ENCODE measurements around the gene NRP2. TPM values are rescaled to one million over a fixed set of nuclear protein-coding genes. Genes with fewer than 3 reads are reported as not detected.

Gene NRP2
- total RNA-seq, 1 donor from 2014 or later: 498 TPM

DNA sequence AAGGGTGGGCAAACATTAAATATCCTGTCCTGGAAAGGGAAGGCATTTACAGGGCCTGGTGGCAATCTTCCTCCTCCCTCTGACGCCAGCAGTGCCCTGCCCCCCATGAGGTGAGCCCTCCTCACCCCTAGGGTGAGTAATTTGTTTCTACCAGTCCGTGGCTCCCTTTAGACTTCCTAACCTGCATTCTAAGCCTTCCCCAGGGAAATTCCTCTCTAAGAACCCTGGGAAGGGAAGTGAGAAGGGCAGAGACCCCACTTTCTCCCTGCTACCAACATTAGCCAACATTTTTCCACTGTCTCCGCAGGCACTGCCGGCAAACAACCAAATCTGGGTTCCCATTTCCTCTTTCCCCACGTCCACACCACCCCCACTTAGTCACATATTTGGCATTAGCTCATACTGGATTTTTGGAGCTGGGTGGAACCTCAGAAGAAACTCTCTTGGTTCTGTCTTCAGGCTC is 69.3 kb downstream of the NRP2 start:
- DNase-seq (ENCODE audit: extremely low read depth, low read depth, low spot score): no peak

DNA sequence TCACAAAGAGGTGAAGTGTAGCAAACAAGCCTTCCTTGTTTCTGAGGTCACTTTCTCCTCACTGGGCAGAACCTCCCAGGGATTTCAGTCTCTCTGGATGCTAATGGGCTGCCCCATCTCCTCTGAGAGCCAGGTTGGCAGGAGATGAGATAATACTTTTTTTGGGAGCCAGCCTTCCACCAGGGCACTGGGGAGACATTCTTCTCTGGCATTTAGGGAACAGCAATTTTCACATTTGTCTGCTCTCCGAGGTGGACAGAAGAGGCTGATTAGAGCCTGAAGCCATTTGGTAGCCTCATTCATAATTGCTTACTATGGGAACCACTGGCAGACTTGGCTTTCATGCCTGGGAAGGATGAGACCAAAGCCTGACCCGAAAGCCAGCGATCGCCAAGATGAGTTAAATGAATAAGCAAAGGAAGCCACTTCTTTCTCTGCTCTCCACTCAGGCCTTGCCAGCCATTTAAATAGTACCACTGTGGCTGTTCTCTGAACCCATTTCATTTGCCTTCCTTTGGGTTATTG is 70.1 kb downstream of the NRP2 start:
- no peak for DNase-seq (ENCODE audit: extremely low read depth, low read depth, low spot score)

DNA sequence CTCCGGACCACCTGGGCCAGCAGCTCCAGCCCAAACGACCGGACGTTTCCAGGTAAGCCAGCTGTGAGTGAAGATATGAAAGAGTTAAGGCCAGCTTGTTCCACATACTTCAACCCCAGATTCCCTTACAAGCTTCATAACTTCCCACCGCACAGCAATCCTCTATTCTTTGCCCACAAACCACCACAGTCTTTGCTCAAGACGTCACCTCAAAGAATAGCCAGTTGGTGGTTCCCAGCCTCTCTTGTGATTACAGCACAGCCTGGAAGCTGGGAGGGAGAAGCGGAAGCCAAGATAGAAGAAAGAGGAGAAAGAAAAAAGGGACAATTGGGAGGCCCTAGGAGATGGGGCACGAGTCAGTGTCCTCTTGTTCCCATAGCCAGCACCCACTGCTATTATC is 70.6 kb downstream of the NRP2 start:
- DNase-seq (ENCODE audit: extremely low read depth, low read depth, low spot score): no peak

DNA sequence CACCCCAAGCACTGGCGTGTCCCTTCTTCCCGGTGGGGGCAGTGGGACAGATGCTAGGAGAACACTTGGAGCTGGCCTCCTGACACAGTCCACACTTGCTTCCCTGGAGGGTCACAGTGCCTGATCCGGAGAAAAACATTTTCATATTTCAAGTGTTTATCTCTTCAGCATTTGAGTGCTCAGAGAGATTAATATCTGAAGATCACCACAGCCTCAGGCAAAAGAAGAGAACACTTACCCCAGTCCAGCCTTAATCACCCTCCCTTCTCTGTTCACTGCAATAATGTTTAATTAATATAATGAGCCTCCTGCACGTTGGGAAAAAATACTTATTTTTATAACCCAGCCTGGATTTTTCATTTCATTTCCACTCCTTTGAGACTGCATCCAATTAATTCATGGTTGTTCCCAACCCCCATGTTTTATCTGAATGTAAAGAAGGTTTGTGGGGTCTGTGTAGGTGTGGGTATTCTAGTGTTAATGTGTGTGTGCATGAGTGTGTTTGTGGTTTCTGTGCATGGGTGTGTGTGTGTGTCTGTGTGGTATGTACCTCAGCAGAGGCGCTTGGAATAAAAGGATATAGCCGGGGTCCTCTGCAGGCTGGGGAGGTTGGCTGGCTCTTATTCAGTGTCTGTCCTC is 72.1 kb downstream of the NRP2 start:
- DNase-seq (ENCODE audit: extremely low read depth, low read depth, low spot score): no peak

DNA sequence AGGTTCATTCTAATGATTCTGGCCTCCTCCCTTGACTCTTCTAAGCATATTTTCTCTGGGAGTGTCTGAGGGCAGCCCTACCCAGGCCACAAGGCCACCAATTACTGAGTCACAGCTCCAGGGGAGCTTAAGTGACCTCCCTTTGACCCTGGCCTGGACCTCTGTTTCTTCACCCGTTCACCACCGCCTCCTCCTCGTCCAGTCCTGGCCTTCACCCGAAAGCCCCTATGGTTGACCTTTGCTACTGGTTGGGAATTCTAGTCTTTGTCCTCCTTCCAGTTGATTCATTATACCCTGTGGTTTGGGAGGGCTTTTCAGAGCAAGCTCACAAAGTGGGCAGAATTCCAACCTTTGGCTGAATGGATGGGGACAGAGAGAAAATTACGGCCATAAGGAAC is 72.6 kb downstream of the NRP2 start:
- no peak for DNase-seq (ENCODE audit: extremely low read depth, low read depth, low spot score)

DNA sequence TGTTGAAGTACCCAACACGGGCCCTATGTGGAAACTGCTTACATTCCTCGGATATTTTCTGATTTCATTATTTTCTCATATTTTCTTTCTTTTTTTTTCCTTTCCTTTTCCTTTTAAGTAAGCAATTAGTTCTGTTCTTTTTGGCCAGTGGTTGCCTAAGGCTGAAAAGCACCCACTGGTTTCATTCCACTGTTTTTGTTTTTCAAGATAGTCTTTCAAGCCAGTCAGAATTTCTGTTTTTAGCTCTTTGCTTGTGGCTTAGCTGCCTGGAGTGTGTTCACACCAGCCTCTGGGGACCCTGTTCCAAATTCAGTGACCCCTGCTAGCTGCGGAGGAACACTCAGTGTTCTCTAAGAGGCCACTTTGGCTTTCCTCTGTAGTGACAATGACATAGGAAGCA is 73.6 kb downstream of the NRP2 start:
- DNase-seq (ENCODE audit: extremely low read depth, low read depth, low spot score): no peak

DNA sequence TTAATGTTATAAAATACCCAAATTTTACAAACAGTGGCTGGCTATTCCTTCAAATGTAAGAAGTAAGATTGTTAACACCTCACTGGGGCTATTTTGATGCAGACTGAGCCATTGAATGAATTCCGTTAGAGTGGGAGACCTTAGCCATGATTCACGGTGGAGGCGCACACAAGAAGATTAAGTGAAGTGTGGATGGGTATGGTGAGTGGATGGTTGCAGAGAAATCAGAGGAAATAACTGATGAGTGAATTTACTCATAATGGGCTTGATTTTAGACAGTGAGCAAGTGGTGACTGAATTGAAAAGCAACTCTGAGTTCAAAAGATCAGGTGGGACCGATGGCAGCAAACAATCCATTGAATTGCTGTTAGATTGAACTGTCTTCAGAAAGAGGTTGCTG is 75.0 kb downstream of the NRP2 start:
- no peak for DNase-seq (ENCODE audit: extremely low read depth, low read depth, low spot score)

DNA sequence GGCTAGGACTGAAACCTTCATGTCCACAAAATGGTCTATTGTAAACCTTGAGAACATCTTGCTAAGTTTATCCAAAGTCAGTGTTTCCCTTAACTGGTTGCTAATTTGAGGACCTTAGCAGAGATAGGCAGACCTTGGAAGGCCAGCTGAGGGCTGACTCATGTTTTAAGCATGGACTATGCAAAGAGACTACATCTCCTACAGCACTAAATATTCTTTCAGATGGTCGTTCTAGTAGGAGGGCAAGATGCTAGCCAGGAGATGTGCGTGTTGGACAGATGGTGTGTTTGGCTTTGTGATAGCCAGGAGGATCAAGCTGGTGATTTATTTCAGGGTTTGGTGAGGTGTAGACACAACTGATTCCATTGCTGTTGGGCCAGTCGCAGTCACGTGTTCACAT is 75.8 kb downstream of the NRP2 start:
- no peak for DNase-seq (ENCODE audit: extremely low read depth, low read depth, low spot score)

DNA sequence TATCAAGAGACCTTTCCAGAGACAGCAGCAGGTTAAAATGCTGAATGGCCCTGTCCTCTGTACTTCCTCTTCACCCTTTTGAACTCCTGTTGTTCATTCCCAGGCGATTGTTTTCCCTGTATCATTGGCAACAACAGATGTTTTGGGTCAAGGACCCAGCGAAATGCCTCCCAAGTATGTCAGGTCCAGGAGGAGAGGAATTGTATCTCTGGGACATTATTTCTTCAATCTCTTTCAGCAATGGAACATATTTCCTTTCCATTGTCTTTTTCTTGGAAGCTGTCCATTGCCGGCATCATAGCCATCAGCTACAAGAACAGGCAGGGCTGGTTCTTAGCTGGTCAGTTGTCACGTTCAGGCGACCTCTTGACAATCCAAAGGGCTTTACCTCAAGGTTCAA is 76.2 kb downstream of the NRP2 start:
- DNase-seq (ENCODE audit: extremely low read depth, low read depth, low spot score): no peak

DNA sequence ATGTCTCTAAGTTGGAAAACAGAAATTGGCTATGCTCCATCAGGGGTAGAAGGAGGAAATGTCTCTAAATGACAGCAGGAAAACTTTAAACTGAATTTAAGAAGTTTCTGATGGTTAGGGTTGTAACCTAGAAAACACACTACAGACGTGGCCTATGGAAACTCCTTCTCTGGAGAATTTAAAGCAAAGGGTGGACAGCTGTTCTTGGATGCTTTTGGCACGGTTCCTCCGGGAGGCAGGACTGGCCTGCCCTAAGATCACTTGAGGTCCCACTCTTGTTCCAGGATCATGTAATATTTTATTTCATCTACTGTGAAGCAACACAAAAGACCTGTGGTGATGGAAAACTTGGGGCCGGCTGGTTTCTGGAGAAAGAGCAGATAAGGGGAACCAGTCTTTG is 77.0 kb downstream of the NRP2 start:
- DNase-seq (ENCODE audit: extremely low read depth, low read depth, low spot score): no peak

DNA sequence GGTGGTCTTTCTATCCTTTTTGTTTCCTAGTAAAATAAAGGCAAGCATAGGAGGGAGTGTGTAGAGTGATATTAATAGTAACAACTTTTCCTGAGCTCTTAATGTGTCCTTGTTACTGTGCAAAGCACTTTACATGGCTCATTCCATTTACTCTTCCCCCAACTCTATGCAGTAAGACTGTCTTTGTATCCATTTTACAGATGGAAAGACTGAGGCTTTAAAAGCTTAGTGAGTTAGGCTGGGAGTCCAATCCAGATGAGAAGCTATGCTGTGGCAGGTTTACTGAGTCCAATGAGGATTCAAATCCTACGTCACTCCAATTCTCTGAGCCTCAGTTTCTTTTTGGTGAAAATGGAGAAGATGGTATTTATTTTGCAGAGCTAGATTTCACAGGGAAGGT is 77.4 kb downstream of the NRP2 start:
- no peak for DNase-seq (ENCODE audit: extremely low read depth, low read depth, low spot score)

DNA sequence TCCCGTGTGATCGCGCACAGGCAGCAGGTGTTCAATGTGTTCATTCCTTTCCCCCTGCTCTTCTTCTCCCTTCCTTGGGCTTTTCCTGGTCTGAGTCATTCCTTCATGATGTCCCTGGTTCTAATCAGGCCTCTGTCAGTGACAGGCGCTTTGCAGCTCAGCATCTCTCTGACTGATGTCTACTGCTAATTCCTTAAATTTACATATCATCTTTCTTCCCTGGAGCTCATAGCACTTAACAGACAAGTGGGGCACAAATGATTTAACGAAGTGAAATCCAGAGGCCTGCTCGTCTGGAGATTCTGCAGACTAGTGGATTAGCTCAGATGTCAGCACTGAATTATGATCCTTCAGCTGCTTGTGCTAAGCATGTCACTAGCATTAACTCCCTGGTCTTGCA is 77.9 kb downstream of the NRP2 start:
- DNase-seq (ENCODE audit: extremely low read depth, low read depth, low spot score): no peak

DNA sequence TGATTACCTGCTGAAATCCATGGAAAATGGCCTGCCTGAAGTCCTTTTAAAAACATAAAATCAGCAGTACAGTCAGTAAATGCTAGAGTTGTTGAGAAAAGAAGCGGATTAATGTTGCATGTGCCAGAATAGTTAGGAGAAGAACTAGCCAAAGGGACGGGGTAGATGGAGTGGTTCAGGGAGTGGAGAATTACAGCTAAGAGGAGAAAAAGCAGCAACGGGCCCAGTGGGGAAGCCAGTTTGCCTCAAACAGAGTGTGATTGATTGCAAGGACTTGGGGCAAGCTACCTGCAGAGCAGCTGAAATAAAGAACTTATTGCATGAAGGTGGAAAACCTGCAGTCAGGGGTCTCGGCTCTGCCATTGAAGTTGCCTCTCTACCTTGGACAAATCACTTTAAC is 79.1 kb downstream of the NRP2 start:
- no peak for DNase-seq (ENCODE audit: extremely low read depth, low read depth, low spot score)

DNA sequence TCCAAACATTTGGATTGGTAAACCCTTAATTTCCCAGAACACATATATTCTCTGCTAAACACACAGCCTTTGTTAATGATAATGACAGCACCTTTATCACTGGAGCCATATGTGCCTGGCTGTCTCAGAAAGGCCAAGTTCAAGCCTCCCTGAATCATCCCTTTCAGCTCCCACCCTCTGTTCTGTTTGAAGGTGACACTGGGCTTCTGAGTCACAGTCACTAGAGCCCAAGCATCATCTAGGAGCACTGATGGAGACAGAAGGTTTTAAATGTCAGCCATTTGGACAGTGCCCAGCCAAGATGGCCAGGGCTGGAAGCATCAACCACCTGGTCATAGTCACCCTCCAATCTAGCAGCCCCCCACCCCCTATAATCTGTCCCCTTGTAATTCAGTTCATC is 80.6 kb downstream of the NRP2 start:
- DNase-seq (ENCODE audit: extremely low read depth, low read depth, low spot score): no peak

DNA sequence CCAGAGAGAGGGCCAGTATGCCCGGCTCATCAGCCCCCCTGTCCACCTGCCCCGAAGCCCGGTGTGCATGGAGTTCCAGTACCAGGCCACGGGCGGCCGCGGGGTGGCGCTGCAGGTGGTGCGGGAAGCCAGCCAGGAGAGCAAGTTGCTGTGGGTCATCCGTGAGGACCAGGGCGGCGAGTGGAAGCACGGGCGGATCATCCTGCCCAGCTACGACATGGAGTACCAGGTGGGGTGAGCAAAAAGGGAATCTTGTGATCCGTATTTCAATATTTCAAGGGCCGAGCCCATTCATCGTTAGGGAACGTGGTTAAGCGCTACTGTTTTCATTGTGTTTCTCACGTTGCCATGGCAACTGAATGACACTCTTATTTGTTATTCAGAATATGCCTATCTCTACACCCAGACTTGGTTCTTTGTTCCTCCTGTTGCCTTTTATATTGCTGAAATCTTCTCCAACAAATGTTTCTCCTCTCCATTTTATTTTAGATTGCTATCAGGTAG is 81.5 kb downstream of the NRP2 start:
- DNase-seq (ENCODE audit: extremely low read depth, low read depth, low spot score): peak; percentile 80

DNA sequence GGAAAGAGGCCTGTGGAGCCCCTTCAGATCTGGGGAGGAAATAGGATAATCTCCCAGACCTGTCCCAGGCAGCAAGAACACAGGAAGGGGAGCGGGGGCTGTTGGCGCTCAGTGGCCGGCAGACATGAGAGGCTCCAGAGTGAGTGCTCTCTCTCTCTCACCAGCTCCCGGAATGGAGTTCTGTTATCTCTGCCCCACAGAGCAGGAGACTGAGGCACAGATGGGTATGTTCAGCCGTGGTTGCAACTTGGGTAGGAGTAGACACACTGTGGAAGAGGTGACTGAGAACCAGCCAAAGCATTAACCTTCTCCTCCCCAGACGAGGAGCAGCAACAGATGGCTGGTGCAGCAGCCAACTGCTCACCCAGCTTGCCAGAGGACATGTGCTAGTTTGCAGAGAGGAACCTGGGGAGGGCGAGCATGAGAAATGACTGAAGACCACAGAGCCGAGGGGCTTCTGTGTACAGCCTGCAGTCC is 82.0 kb downstream of the NRP2 start:
- no peak for DNase-seq (ENCODE audit: extremely low read depth, low read depth, low spot score)

DNA sequence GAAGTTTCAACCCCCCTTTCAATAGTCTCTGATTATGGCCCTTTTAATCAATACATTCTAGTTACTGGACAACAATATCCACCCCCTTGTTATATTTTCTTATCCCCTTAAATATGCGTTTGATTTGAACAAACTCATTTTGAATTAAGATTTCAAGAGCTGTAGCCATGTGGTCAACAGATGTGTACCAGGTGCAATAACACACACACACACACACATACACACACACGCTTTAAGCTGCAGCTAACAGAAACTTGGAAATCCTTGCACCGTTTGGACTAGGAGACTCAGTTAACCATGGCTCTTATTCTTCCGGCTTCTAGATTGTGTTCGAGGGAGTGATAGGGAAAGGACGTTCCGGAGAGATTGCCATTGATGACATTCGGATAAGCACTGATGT is 82.8 kb downstream of the NRP2 start:
- DNase-seq (ENCODE audit: extremely low read depth, low read depth, low spot score): no peak

DNA sequence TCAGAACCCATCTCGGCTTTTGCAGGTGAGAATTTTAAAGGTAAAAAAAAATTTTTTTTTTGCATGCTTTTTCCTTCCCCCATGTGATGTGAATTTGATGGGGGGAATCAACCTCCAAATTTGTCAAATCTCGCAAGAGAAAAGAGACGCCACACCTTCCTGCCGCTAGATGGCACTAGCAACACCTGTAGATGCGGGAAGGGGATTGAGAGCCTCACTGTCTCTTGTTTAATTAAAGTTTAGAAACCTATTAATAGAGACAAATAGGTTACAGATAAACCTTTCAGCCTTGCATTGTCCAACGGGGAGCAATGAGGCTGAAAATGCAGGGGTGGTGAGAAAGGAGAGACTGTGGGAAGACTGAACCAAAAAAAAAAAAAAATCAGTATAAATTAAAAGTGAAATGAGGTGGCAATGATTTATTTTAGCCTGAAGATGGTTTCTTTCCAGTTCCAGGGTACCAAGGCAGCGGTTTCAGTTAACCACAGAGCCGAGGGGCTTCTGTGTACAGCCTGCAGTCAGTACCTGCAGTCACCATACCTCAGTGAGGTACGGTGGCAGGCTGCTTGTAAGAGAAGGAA is 84.6 kb downstream of the NRP2 start:
- DNase-seq (ENCODE audit: extremely low read depth, low read depth, low spot score): no peak

DNA sequence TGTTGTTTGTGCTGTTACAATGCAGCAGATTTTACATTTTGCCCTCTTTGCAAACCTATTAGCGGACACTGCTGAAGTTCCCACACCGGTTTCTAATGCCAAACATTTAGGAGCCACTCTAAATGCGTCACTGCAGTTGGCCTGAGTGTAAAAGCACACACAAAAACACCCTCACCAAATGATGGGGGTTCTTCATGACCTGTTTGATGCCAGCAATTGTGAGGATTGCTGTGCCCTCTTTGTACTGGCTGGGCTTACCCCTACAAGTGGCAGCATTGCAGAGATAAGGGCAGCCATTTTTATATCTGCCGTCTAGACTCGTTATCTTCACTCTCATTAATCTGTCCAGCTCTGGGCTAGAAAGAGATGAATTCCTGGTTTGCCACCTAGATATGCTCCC is 85.3 kb downstream of the NRP2 start:
- no peak for DNase-seq (ENCODE audit: extremely low read depth, low read depth, low spot score)

DNA sequence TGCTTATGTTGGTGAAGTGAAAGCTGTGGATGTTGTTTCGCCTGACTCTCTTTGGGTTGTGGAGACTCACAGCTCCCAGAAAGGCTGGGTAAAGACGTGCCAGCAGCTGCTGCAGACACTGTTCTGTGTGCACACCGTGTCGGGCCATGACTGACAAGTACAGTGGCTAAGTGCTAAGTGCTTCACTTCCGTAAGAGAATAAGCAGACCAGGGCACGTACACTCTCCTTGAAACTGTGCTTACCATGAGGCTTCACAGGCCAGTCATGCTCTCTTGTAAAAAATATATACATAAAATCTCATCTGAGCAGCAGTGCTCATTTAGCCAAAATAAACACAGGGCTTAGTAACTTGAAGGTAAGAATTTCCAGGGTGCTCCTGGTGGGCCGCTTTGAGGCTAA is 86.0 kb downstream of the NRP2 start:
- DNase-seq (ENCODE audit: extremely low read depth, low read depth, low spot score): no peak

DNA sequence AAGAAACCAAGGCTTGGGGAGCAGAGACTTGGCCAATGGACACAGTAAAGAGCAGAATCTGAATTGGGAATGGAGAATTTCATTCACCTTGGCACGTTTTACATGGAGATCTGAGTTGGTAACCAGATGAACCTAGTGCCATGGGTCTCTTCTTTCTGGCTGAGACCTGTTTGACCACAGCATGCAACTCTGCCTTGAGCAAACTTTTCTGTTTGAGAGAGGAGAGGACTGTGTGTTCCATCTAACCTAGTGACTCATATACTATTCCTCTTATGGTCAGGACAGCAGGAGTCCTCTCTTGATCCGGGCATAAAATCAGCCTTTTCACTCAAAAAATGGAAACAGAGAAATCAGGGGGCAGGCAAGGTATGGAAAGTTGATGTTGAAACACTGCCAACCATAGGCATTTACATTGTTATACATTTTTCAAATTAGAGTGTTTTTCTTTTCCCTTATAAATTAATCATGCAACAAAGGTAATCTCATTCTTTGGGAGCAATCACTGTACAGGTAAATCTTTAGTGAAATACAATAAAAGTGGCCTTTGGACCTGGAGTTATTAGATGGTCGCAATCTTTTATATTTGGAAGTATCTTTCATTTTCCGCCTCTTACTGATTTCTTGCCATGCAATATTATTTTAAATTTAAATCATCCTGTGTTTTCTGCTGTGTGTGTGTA is 86.7 kb downstream of the NRP2 start:
- no peak for DNase-seq (ENCODE audit: extremely low read depth, low read depth, low spot score)

DNA sequence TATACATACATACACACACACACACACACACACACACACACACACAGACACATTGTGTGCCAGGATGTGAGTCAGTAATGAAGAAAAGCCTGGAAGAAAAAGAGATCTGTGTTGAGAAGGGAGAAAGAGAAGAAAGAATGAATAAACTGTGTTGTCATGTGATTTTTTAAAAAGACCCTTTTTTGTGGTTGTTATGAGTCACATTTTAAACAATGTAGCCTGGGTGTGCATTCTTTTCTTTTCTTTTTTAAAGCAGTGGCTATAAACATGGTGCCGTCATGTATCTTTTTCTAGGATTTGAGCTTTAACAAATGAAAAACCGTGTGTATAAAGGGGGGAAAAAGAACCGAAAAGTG is 87.2 kb downstream of the NRP2 start:
- no peak for DNase-seq (ENCODE audit: extremely low read depth, low read depth, low spot score)

Measured in glomerular endothelial cell (primary cell).